ENCODE measurements around the gene EDNRA.

GRCh38 chr4:147578593-147578992, 97.7 kb downstream of the EDNRA start:
- TF ChIP-seq, protein P1, sequence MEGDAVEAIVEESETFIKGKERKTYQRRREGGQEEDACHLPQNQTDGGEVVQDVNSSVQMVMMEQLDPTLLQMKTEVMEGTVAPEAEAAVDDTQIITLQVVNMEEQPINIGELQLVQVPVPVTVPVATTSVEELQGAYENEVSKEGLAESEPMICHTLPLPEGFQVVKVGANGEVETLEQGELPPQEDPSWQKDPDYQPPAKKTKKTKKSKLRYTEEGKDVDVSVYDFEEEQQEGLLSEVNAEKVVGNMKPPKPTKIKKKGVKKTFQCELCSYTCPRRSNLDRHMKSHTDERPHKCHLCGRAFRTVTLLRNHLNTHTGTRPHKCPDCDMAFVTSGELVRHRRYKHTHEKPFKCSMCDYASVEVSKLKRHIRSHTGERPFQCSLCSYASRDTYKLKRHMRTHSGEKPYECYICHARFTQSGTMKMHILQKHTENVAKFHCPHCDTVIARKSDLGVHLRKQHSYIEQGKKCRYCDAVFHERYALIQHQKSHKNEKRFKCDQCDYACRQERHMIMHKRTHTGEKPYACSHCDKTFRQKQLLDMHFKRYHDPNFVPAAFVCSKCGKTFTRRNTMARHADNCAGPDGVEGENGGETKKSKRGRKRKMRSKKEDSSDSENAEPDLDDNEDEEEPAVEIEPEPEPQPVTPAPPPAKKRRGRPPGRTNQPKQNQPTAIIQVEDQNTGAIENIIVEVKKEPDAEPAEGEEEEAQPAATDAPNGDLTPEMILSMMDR (IDR thresholded peaks at IDR 0.05): no peak
- no peak for TF ChIP-seq EP300 (IDR thresholded peaks at IDR 0.05)
